LNCAP (cell line): Measurements from ENCODE around the gene TMPRSS5.

Experiments used
- TF ChIP-seq, protein P1 (sequence below): fragments of 450-650 bp; IDR thresholded peaks from 2 replicates; pipeline ENCODE4 v1.5.1; 2017; ENCODE audit warnings: mild to moderate bottlenecking

The TMPRSS5 gene

DNA sequence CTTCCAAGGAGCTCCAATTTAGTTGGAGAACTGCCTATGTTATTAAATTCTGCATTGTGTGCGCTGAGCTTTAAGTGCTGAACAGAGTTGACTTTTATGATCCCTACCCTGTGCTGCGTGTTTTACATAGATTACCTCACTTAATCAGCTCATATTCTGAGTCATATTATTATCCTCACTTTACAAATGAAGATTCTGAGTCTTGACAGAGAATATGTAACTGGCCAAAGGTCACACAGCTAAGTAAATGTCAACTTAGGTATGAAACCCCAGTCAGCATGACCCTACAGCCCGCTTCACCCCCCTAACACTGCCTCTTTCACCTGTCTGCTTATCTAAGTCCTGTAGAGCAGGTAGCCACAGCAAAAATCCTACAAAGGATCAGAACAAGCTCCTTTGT lies 19.8 kb upstream of the TMPRSS5 start:
- TF ChIP-seq, protein P1, sequence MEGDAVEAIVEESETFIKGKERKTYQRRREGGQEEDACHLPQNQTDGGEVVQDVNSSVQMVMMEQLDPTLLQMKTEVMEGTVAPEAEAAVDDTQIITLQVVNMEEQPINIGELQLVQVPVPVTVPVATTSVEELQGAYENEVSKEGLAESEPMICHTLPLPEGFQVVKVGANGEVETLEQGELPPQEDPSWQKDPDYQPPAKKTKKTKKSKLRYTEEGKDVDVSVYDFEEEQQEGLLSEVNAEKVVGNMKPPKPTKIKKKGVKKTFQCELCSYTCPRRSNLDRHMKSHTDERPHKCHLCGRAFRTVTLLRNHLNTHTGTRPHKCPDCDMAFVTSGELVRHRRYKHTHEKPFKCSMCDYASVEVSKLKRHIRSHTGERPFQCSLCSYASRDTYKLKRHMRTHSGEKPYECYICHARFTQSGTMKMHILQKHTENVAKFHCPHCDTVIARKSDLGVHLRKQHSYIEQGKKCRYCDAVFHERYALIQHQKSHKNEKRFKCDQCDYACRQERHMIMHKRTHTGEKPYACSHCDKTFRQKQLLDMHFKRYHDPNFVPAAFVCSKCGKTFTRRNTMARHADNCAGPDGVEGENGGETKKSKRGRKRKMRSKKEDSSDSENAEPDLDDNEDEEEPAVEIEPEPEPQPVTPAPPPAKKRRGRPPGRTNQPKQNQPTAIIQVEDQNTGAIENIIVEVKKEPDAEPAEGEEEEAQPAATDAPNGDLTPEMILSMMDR = no peak

DNA sequence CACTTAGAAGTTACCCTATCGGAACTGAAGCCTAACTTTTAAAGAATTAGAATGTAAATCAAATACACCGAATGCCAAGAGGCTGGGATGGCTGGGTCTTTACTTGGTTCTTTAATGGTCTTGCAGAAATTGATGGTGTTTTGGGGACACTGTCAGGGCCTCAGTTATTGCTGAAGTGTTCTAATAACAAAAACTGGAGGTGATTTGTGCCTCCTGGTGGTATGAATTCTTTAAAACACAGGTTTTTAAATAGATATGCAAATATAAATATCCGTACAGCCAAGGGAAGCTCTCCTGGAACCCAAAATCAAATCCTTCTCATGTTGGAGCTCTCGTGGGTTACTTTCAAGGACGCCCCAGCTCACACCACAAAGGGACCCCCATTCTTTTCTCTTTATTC lies 19.3 kb upstream of the TMPRSS5 start:
- TF ChIP-seq, protein P1 = no peak

DNA sequence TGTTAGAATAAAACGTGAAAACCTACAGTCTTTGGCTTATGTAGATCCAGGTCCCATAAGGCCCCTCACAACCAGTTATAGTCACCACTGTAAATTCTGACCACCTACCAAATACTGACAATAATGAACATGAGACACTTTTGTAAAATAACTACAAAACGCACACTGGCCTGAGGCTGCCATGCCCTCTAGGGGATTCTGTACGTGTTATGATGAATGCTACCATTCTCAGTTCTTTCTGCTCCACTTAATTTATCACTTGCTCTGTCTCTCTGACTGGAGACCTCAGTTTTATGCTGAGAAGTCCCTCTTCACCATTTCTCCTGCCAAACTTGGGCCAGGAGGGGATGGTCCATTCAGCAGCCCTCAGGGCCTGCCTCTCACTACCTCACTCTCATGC lies 18.7 kb upstream of the TMPRSS5 start:
- TF ChIP-seq, protein P1 = no peak

DNA sequence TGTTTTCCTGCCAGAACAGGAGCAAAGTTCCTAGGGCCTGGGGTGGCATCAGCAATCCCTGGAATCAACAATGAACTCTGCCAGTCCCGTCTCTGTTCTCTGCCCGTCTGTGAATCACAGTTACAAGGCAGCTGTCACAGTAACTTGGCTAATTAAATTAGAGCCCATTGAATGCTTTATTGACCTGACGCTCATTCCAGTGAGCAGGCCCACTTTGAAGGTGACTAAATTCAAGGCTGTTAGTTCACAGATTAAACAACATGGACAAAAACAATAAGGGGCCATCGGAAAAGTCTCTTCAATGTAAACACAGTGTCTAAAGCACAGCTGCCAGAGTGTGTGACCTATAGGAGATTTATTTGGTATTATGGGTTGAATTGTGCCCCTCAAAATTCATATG lies 17.7 kb upstream of the TMPRSS5 start:
- TF ChIP-seq, protein P1 = no peak

DNA sequence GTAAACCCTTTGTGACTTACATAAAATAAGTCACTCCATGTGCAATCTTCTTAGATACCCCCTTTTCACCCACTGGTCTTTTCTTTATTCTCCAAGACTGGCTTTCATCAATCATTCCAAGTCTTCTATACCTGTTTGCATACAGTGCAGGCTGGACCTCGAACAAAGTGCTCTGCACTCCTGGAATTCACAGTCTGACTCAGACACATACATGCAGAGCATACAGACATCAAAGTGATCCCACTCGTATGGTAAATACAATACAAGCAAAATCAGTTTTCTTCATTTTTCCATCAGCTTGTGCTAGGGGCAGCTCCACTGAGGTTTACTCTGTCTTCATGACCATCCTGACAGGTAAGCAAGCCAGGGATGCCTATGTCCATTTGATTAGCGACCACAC lies 16.8 kb upstream of the TMPRSS5 start:
- TF ChIP-seq, protein P1 = no peak

DNA sequence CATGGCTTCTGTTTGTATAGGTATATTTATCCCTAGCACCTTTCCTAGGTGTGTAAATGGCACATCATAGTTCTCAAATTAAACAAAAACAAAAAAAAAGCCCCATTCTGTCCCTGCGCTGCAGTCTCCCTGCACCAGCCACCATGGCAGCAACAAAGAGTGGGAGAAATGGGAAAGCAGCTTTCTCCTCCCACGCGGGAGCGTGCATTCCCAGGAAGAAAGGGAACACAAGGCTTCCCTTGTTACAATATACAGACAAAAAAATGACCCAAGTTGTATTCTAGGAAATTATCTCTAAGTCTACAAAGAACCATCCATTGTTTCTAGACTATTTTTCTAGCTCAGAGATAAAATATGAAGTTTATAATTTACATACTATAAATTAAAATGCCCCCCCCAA lies 16.1 kb upstream of the TMPRSS5 start:
- TF ChIP-seq, protein P1 = no peak

DNA sequence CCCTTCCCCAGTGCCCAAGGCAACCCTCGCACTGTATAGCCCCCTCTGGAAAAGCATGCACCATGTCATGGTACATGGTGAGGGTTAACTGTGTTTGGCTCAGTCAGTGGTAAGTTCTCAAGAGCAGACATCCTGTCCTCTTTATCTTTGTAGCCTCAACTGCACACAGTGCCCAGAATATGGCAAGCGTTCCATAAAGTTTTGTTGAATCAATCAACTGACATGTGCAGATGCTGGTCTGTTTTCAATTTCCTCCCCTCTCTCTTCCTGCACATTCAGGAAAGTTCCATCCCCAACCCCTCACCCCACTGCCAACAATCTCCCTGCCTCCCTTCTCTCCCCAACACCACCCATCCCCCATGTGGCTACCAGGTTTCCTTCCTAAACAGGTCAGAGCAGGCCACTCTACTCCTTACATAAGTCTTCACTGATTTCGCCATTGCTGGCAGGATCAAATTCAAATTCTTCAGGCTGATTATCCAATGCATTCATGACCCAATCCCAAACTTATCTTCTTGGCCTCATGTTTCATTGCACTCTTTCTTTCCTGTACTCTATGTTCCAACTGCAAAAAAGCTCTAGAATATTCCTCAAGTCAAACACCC lies 15.5 kb upstream of the TMPRSS5 start:
- TF ChIP-seq, protein P1 = no peak
